GM10847 (cell line): ENCODE measurements around the gene KLHL26.

Experiments
- POLR2A ChIP-seq: IDR thresholded peaks from 2 replicates; pipeline ENCODE4 v1.6.1; 2011; ENCODE audit not compliant: insufficient read length; ENCODE audit errors: extremely low read depth

The KLHL26 gene

GRCh38 chr19:18671303-18672043 lies 34.6 kb downstream of the KLHL26 start:
- TF ChIP-seq POLR2A = no peak

GRCh38 chr19:18672044-18672451 lies 35.2 kb downstream of the KLHL26 start:
- no peak for TF ChIP-seq POLR2A

- TF ChIP-seq POLR2A = no peak
Measured at GRCh38 chr19:18672606-18673337, 35.9 kb downstream of the KLHL26 start.

GRCh38 chr19:18674616-18675015 lies 37.8 kb downstream of the KLHL26 start:
- no peak for TF ChIP-seq POLR2A

- TF ChIP-seq POLR2A = no peak
Measured at GRCh38 chr19:18675779-18676178, 39.0 kb downstream of the KLHL26 start.

- no peak for TF ChIP-seq POLR2A
Measured at GRCh38 chr19:18676692-18677091, 39.9 kb downstream of the KLHL26 start.

GRCh38 chr19:18677156-18677555 lies 40.3 kb downstream of the KLHL26 start:
- no peak for TF ChIP-seq POLR2A

- TF ChIP-seq POLR2A = no peak
Measured at GRCh38 chr19:18682807-18683108, 45.9 kb downstream of the KLHL26 start.

- peak; percentile 68 for TF ChIP-seq POLR2A
Measured at GRCh38 chr19:18683109-18683957, 46.5 kb downstream of the KLHL26 start, which contains the start of gene CRTC1. Gene CRTC1, plus strand, starts transcription at chr19:18683680. Its CDS starts 23 bp downstream, at chr19:18683703.

- TF ChIP-seq POLR2A = no peak
Measured at GRCh38 chr19:18683958-18684641, 47.3 kb downstream of the KLHL26 start.

GRCh38 chr19:18684642-18684993 lies 47.8 kb downstream of the KLHL26 start:
- TF ChIP-seq POLR2A = no peak

GRCh38 chr19:18685597-18686190 lies 48.9 kb downstream of the KLHL26 start:
- no peak for TF ChIP-seq POLR2A

- no peak for TF ChIP-seq POLR2A
Measured at GRCh38 chr19:18687740-18688465, 51.1 kb downstream of the KLHL26 start.

- no peak for TF ChIP-seq POLR2A
Measured at GRCh38 chr19:18696023-18696422, 59.2 kb downstream of the KLHL26 start.
